PFSK-1 (cell line): ENCODE results near the gene ACSL6.

Experiments
- REST ChIP-seq, 2 experiments: IDR thresholded peaks; 2 replicates each; pipeline versions ENCODE4 v1.6.1 to v1.8.0; 2011 to 2012; ENCODE audit warnings: low read depth in 2 of 2, low read length in 2 of 2, control low read depth in 1 of 2, inconsistent platforms in 1 of 2, mild to moderate bottlenecking in 1 of 2, moderate library complexity in 1 of 2; ENCODE audit not compliant: insufficient read depth in 1 of 2
- SIN3A ChIP-seq: IDR thresholded peaks from 2 replicates; pipeline ENCODE4 v1.6.1; 2012; ENCODE audit warnings: mild to moderate bottlenecking, low read length, moderate library complexity, borderline replicate concordance; ENCODE audit not compliant: insufficient read depth

GRCh38 chr5:132023258-132024116 lies 12.0 kb upstream of the ACSL6 start:
- TF ChIP-seq REST (IDR thresholded peaks at IDR 0.05; ENCODE audit: insufficient read depth in 1 of 2, low read depth in 2 of 2, low read length in 2 of 2) (no peak), SIN3A (no peak)
